Peyer's patch (tissue), 4 donors: Measurements from ENCODE around the gene PLPP4.

Source experiments
- POLR2A ChIP-seq, 2 donors: fragments of 450-650 bp; IDR thresholded peaks; one replicate each; pipeline ENCODE4 v1.5.1; 2017; ENCODE audit warnings: antibody characterized with exemption in 2 of 2, mild to moderate bottlenecking in 2 of 2, moderate library complexity in 2 of 2
- TF ChIP-seq, protein P1 (sequence below), 6 experiments: fragments of 450-650 bp in 4 of 6; fragments of 200-600 bp in 2 of 6; sonication (generic) in 1 of 6; IDR thresholded peaks; one replicate each; pipeline ENCODE4 v1.5.1; 2017 to 2019; ENCODE audit warnings: antibody characterized with exemption in 6 of 6, mild to moderate bottlenecking in 3 of 6, moderate library complexity in 1 of 6

- TF ChIP-seq, protein P1, sequence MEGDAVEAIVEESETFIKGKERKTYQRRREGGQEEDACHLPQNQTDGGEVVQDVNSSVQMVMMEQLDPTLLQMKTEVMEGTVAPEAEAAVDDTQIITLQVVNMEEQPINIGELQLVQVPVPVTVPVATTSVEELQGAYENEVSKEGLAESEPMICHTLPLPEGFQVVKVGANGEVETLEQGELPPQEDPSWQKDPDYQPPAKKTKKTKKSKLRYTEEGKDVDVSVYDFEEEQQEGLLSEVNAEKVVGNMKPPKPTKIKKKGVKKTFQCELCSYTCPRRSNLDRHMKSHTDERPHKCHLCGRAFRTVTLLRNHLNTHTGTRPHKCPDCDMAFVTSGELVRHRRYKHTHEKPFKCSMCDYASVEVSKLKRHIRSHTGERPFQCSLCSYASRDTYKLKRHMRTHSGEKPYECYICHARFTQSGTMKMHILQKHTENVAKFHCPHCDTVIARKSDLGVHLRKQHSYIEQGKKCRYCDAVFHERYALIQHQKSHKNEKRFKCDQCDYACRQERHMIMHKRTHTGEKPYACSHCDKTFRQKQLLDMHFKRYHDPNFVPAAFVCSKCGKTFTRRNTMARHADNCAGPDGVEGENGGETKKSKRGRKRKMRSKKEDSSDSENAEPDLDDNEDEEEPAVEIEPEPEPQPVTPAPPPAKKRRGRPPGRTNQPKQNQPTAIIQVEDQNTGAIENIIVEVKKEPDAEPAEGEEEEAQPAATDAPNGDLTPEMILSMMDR (IDR thresholded peaks at IDR 0.05) = no peak
- TF ChIP-seq POLR2A (IDR thresholded peaks at IDR 0.05) = no peak
Observed at GRCh38 chr10:120459185-120459584, 2.2 kb downstream of the PLPP4 start.
